Measurements from ENCODE around the gene POC1B.

GRCh38 chr12:89418228-89418910, 107.5 kb downstream of the POC1B start:
- TF ChIP-seq, protein P1, sequence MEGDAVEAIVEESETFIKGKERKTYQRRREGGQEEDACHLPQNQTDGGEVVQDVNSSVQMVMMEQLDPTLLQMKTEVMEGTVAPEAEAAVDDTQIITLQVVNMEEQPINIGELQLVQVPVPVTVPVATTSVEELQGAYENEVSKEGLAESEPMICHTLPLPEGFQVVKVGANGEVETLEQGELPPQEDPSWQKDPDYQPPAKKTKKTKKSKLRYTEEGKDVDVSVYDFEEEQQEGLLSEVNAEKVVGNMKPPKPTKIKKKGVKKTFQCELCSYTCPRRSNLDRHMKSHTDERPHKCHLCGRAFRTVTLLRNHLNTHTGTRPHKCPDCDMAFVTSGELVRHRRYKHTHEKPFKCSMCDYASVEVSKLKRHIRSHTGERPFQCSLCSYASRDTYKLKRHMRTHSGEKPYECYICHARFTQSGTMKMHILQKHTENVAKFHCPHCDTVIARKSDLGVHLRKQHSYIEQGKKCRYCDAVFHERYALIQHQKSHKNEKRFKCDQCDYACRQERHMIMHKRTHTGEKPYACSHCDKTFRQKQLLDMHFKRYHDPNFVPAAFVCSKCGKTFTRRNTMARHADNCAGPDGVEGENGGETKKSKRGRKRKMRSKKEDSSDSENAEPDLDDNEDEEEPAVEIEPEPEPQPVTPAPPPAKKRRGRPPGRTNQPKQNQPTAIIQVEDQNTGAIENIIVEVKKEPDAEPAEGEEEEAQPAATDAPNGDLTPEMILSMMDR (optimal IDR thresholded peaks at IDR 0.05 in 1 of 3, IDR thresholded peaks at IDR 0.05 in 1 of 3, conservative IDR thresholded peaks at IDR 0.05 in 1 of 3; ENCODE audit: extremely low read depth in 1 of 3, insufficient read depth in 2 of 3, low read length in 3 of 3), result no peak
- TF ChIP-seq EZH2 (IDR thresholded peaks at IDR 0.05; ENCODE audit: low read length), result no peak

Data from keratinocyte (primary cell).